Measurements from ENCODE around the gene MAD1L1.

MAD1L1 gene

DNA sequence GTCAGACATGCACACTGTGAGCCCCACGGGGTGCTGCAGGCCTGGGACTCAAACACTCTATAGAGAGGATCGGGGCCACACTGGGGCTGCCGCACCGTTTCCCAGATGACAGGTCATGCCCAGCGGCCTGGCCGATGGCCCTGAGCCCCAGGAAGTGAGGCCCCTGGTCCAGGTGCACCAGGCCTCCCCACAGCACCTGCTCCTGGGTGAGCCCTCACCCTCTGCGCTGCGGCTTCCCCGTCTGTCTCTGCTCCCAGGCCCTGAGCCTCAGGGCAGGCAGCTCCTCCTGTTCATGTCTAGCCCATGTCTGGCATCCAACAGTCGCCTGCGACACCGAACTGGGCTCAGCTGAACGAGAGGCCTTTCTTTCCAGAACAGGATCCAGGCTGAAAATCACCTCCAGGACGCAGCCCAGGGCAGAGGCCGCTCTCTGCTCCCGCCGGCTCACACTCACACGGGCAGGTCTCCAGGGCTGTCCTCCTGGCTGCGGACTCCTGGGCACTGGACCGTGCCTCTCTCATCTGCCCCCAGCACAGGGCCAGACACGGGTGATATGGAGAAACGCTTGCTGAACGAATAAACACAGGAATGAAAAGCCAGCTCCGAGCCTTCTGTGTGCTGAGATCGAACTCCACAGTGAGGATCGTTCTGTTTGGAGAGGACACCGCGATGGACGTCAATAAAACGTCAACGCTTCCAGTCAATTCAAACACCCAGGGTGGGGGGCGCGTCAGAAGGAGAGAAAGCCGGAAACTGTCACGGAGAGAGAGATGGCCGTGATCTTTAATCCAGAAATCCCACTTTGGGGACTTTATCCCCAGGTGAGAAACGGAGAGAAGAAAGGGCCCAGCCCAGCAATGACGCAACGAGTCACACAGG lies 360.3 kb downstream of the MAD1L1 start:
- H3K79me2 ChIP-seq (ENCODE audit: insufficient read depth, low read depth): no peaks in the 10 kb centered on the region
- H2AFZ ChIP-seq (ENCODE audit: low read depth): no peak overlapping the region
- no peak overlapping the region for H3K4me3 ChIP-seq (IDR thresholded peaks at IDR 0.05; ENCODE audit: insufficient read depth, low read depth, low read length)
- H3K36me3 ChIP-seq (ENCODE audit: insufficient read depth): no peaks in the 10 kb centered on the region
- no peaks in the 10 kb centered on the region for H3K27me3 ChIP-seq (ENCODE audit: insufficient read depth, low read depth)
- TF ChIP-seq CTCF (conservative IDR thresholded peaks at IDR 0.05; ENCODE audit: low read depth, low read length): no peak
- no peak overlapping the region for H3K27ac ChIP-seq
- no peaks in the 10 kb centered on the region for H4K20me1 ChIP-seq (ENCODE audit: insufficient read depth)
- no peak overlapping the region for H3K9ac ChIP-seq
- H3K4me2 ChIP-seq: no peak overlapping the region
- no peaks in the 10 kb centered on the region for H3K4me1 ChIP-seq (ENCODE audit: low read depth, poor library complexity, severe bottlenecking)

GRCh38 chr7:1869452-1870130 lies 363.2 kb downstream of the MAD1L1 start:
- Histone ChIP-seq H3K79me2 (ENCODE audit: insufficient read depth, low read depth) (no peaks in the 10 kb centered on the region), H3K4me3 (IDR thresholded peaks at IDR 0.05; ENCODE audit: insufficient read depth, low read depth, low read length) (no peak overlapping the region), H3K4me2 (no peak overlapping the region), H3K27ac (no peak overlapping the region), H4K20me1 (ENCODE audit: insufficient read depth) (no peaks in the 10 kb centered on the region), H3K36me3 (ENCODE audit: insufficient read depth) (no peaks in the 10 kb centered on the region), H2AFZ (ENCODE audit: low read depth) (no peak overlapping the region), H3K9ac (no peak overlapping the region), H3K4me1 (ENCODE audit: low read depth, poor library complexity, severe bottlenecking) (no peaks in the 10 kb centered on the region), H3K27me3 (ENCODE audit: insufficient read depth, low read depth) (no peaks in the 10 kb centered on the region)
- no peak for TF ChIP-seq CTCF (conservative IDR thresholded peaks at IDR 0.05; ENCODE audit: low read depth, low read length)

DNA sequence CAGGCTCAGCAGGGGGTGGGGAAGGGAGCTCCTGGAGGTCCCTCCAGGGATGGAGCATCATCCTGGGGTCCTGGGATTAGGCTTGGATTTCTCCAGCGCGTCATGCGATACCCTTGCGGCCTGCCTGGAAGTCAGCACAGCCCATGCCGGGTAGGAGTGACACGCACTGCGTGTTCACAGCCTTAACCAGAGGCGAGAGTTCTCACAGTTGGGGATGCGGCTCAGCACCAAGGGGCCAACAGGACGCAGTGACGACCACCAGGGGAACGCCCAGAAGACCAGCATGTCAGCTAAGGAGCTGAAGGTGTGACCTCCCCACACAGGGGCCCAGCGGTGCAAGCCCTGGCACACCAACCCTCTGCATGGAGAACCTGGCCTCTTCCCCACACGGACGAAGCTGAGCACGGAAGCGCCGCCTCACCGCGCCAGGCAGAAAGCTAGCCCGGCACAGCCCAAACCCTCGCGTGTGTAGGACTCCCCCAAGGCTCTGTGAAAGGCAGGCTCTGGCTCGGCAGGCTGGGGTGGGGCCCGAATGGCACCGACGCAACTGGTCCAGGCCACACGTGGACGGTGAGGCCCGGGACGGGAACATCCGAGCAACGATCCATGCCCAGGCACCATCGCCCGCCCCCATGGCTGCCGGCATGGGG lies 364.1 kb downstream of the MAD1L1 start:
- TF ChIP-seq CTCF (conservative IDR thresholded peaks at IDR 0.05; ENCODE audit: low read depth, low read length): no peak
- no peaks in the 10 kb centered on the region for H3K4me1 ChIP-seq (ENCODE audit: low read depth, poor library complexity, severe bottlenecking)
- H4K20me1 ChIP-seq (ENCODE audit: insufficient read depth): no peaks in the 10 kb centered on the region

GRCh38 chr7:1867370-1868260 lies 365.1 kb downstream of the MAD1L1 start:
- no peak overlapping the region for H3K4me2 ChIP-seq
- no peaks in the 10 kb centered on the region for H3K36me3 ChIP-seq (ENCODE audit: insufficient read depth)
- H3K79me2 ChIP-seq (ENCODE audit: insufficient read depth, low read depth): no peaks in the 10 kb centered on the region
- H3K4me3 ChIP-seq (IDR thresholded peaks at IDR 0.05; ENCODE audit: insufficient read depth, low read depth, low read length): no peak overlapping the region
- H3K4me1 ChIP-seq (ENCODE audit: low read depth, poor library complexity, severe bottlenecking): no peaks in the 10 kb centered on the region
- no peaks in the 10 kb centered on the region for H4K20me1 ChIP-seq (ENCODE audit: insufficient read depth)
- no peak for TF ChIP-seq CTCF (conservative IDR thresholded peaks at IDR 0.05; ENCODE audit: low read depth, low read length)
- no peaks in the 10 kb centered on the region for H3K27me3 ChIP-seq (ENCODE audit: insufficient read depth, low read depth)
- no peak overlapping the region for H3K27ac ChIP-seq
- no peak overlapping the region for H3K9ac ChIP-seq
- H2AFZ ChIP-seq (ENCODE audit: low read depth): no peak overlapping the region

More for the DNA sequence above, 364.1 kb downstream of the MAD1L1 start:
- H2AFZ ChIP-seq (ENCODE audit: low read depth): no peak overlapping the region
- H3K36me3 ChIP-seq (ENCODE audit: insufficient read depth): no peaks in the 10 kb centered on the region
- no peaks in the 10 kb centered on the region for H3K79me2 ChIP-seq (ENCODE audit: insufficient read depth, low read depth)
- H3K4me2 ChIP-seq: no peak overlapping the region
- no peak overlapping the region for H3K27ac ChIP-seq
- no peak overlapping the region for H3K4me3 ChIP-seq (IDR thresholded peaks at IDR 0.05; ENCODE audit: insufficient read depth, low read depth, low read length)
- H3K27me3 ChIP-seq (ENCODE audit: insufficient read depth, low read depth): no peaks in the 10 kb centered on the region
- no peak overlapping the region for H3K9ac ChIP-seq
